GM12892 (cell line): ENCODE data around the gene CFAP61.

Experiments used
- POLR2A ChIP-seq: IDR thresholded peaks from 2 replicates; pipeline ENCODE4 v1.6.1; 2011; ENCODE audit warnings: low read depth, low read length, control low read depth
- TAF1 ChIP-seq: IDR thresholded peaks from 2 replicates; pipeline ENCODE4 v1.6.1; 2011; ENCODE audit warnings: low read depth, mild to moderate bottlenecking, control low read depth, low read length, borderline replicate concordance

DNA sequence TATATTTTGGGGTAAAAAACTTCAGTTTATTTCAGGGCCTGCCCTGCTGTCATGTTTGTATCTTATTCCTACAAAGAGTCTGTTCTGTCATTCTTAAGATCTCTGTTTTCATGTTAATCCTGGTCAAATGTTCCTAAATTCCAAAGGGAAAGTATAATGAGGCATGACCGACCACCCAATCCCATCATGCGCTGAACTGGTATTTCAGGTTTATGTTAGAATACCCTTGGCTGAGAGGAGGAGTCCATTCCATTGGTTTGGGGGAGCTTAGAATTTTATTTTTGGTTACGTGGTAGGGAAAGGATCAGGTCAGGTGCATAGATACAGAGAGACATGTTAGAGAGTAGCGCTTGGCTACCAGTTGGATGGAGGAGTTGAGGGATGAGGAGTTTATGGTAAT is 25.7 kb downstream of the CFAP61 start:
- TF ChIP-seq POLR2A (no peak), TAF1 (no peak)
